Stimulated activated memory B cell treated with anti-CD40 and anti-IgM and Interleukin-4, amounts not matched to agents 10 μg/mL and 1 μg/mL and 100 μg/mL, for 72 hours (primary cell): ENCODE results near the gene RBP3.
A peak's percentile ranks its signal among the peaks of the same experiment; 100 is the strongest.

ENCODE experiments used
- ATAC-seq: fragments of 150-1000 bp; cut with Tn5 transposase; 2 replicates; pipeline ENCODE4 v1.10.0; 2021
- H3K27ac Mint-ChIP-seq: one replicate; pipeline ENCODE4 v1.8.0; 2022; ENCODE audit warnings: mild to moderate bottlenecking, mixed read lengths
- H3K27me3 Mint-ChIP-seq: one replicate; pipeline ENCODE4 v1.8.0; 2022; ENCODE audit warnings: mixed read lengths
- H3K36me3 Mint-ChIP-seq: one replicate; pipeline ENCODE4 v1.8.0; 2022; ENCODE audit warnings: mixed read lengths
- H3K4me1 Mint-ChIP-seq: one replicate; pipeline ENCODE4 v1.8.0; 2022; ENCODE audit warnings: mixed read lengths
- H3K4me3 Mint-ChIP-seq: one replicate; pipeline ENCODE4 v1.8.0; 2022; ENCODE audit warnings: mild to moderate bottlenecking, moderate library complexity, mixed read lengths
- H3K9me3 Mint-ChIP-seq: one replicate; pipeline ENCODE4 v1.8.0; 2022; ENCODE audit warnings: mixed read lengths

RBP3 gene

DNA sequence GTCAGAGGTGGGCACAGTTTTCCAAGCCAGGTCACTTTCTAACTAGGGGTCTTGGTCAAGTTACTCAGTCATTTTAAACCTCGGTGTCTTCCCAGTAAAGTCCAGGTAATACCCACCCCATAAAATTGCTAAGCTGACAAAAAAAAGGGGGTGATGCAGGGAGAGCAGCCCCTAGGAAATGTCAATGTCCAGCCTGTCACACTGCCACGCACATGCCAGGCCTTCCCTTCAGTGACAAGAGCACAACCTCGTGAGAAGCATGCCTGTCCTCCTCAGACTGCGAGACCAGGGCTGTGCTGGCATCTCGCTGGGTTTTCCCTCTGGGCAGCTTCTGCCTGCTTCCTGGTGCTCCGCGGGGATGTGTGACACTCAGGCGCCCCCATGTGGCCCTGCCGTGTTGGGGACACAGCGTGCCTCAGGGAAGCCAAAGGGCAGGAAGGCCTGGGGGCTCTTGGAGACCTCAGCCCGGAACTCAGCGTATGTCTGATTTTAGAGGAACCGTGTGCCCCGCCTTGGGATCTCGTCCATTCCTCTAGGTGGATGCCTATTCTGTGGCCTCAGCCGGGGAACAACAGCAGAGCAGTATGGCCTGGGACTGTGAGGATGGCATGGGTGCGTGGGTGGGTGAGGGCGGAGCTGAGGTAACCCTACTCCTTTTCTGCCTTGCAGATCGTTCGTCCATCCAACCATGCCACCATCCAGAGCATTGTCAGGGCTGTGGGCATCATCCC, 36.1 kb upstream of the RBP3 start:
- Mint-ChIP-seq H3K27ac (no peak overlapping the region), H3K4me1 (peaks cover 6% of the 10 kb centered on the region), H3K4me3 (no peak overlapping the region), H3K27me3 (peaks cover 9% of the 10 kb centered on the region), H3K36me3 (no peaks in the 10 kb centered on the region), H3K9me3 (no peaks in the 10 kb centered on the region)
- ATAC-seq, result peak; percentile 86

DNA sequence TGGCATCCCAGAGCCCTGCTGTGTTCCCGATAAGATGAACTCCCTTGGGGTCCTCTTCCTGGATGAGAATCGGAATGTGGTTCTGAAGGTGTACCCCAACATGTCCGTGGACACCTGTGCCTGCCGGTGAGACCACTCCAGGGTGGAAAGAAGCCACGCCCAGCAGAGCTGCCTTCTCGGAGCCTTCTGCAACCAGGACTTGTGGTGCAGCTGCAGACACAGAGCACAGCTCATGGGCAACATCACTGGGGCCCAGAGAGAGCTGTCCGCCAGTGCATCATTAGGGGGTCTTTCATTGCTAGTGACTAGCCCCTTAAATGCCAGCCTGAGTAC, 35.5 kb upstream of the RBP3 start:
- H3K27ac Mint-ChIP-seq, result no peak overlapping the region
- H3K27me3 Mint-ChIP-seq, result peaks cover 14% of the 10 kb centered on the region
- no peaks in the 10 kb centered on the region for H3K36me3 Mint-ChIP-seq
- peaks cover 6% of the 10 kb centered on the region for H3K4me1 Mint-ChIP-seq
- H3K9me3 Mint-ChIP-seq, result no peaks in the 10 kb centered on the region
- H3K4me3 Mint-ChIP-seq, result no peak overlapping the region
- ATAC-seq, result no peak

DNA sequence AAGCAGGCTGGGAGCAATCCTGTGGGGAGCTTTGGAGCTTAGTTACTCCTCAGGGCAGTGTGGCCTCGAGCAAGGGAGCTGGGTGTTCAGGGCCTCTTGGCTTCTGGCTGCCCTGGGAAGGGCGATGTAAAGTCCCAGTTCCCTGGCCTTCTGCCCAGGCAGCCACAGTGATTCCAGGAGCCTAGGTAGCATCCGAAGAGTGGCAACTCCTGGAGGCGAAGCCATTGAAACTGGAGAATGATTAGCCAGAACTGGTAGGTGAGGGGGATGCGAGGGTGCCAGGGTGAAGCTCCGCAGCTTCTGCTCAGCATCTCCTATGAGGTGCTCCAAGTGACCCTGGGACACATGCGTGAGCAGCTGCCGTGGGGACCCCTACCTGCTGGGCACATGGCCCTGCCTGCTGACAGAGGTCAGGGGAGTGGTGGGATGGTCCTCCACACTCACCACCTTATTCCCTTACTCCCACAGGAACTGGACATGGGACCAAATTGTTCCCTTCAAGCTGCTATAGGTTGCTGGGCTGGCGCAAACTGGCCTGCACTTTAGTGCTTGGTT, 33.7 kb upstream of the RBP3 start:
- Mint-ChIP-seq H3K27me3 (peaks cover 17% of the 10 kb centered on the region), H3K36me3 (no peaks in the 10 kb centered on the region), H3K9me3 (no peaks in the 10 kb centered on the region), H3K27ac (no peak overlapping the region), H3K4me3 (no peak overlapping the region), H3K4me1 (peaks cover 6% of the 10 kb centered on the region)
- ATAC-seq, result no peak

DNA sequence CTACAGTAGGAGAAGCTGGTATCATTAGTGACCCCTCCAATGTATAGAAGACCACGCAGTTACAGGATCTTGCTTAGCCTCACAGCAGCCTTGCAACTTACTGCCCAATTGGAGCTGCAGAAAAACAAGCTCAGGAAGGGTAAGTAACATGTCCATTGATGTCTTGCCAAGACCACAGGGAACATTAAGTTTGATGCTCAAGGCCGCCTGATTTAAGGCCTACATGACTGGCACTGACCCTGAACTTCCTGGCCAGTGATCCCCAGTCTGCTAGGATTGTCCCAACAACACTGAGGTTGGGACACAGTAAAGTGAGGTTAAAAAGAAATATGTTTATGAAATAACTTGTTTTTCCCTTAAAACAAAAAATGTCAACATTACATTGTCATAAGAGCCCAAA, 32.7 kb upstream of the RBP3 start:
- Mint-ChIP-seq H3K27ac (no peak overlapping the region), H3K4me3 (no peak overlapping the region), H3K9me3 (no peaks in the 10 kb centered on the region), H3K27me3 (peaks cover 17% of the 10 kb centered on the region), H3K4me1 (peaks cover 6% of the 10 kb centered on the region), H3K36me3 (no peaks in the 10 kb centered on the region)
- no peak for ATAC-seq

DNA sequence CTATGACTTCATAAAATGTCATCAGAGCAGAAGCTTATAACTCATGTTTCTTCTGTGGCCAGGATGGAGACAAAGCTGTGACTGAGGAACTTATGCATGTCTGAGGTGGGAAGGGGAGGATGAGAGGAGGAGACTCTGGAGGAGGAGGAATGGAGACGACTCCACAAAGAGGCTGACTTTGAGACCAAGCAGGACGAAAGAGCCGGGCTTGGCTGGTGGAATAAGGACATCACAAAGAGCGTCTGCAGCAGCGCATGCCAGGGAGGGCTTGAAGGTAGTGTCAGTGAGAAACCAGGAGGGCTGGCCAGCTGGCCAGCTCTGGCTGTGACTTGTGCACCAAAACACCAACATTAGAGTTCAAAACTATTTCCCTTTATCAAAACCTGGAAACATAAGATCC, 32.0 kb upstream of the RBP3 start:
- H3K4me1 Mint-ChIP-seq, result peaks cover 6% of the 10 kb centered on the region

DNA sequence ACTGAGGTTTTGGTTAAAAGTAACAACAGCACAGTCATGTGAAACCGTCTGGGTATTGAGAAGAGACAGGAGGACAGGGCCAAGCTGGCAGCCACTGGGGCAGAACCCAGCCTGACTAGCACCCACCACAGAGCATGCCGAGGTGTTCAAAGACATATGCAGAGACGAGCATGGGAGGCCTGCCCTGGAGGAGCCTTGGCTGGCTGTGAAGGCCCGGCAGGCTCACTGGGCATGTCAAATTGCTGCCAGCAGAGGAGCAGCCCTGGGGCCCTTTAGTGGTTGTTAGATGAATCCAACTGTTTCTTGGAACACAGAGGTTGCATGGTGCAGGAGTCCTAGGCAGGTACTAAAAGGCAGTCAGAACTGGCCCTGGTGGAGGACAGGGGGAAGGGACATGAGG, 30.9 kb upstream of the RBP3 start:
- no peak overlapping the region for H3K4me3 Mint-ChIP-seq
- H3K36me3 Mint-ChIP-seq, result no peaks in the 10 kb centered on the region
- H3K27me3 Mint-ChIP-seq, result peaks cover 32% of the 10 kb centered on the region
- ATAC-seq, result no peak
- no peak overlapping the region for H3K27ac Mint-ChIP-seq
- H3K9me3 Mint-ChIP-seq, result no peaks in the 10 kb centered on the region
- H3K4me1 Mint-ChIP-seq, result peaks cover under 1% of the 10 kb centered on the region

More for the DNA sequence above, 32.0 kb upstream of the RBP3 start:
- no peaks in the 10 kb centered on the region for H3K9me3 Mint-ChIP-seq
- no peak overlapping the region for H3K4me3 Mint-ChIP-seq
- H3K27ac Mint-ChIP-seq, result no peak overlapping the region
- H3K27me3 Mint-ChIP-seq, result peaks cover 24% of the 10 kb centered on the region
- no peak for ATAC-seq
- no peaks in the 10 kb centered on the region for H3K36me3 Mint-ChIP-seq

DNA sequence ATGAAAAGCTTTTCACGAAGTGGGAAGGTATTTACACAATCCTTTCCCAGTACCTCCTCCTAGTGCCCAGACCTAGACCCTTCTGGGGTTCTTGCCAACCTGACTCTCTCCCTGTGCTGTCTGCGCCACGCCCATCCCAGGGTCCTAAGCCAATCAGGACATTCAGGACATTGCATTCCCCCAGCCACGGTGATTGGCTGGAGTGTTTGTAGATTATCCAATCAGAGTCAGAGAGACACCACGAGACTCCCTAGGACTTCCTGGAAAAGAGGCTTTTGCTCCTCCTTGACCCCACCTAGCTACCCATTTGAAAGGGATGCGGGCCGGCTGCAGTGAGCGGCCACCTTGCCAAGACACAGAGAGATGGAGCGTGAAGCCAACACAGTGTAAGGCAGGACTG, 29.5 kb upstream of the RBP3 start:
- Mint-ChIP-seq H3K4me3 (no peak overlapping the region), H3K9me3 (no peaks in the 10 kb centered on the region), H3K27me3 (peaks cover 46% of the 10 kb centered on the region), H3K36me3 (no peaks in the 10 kb centered on the region), H3K4me1 (no peaks in the 10 kb centered on the region), H3K27ac (no peak overlapping the region)
- ATAC-seq, result no peak

DNA sequence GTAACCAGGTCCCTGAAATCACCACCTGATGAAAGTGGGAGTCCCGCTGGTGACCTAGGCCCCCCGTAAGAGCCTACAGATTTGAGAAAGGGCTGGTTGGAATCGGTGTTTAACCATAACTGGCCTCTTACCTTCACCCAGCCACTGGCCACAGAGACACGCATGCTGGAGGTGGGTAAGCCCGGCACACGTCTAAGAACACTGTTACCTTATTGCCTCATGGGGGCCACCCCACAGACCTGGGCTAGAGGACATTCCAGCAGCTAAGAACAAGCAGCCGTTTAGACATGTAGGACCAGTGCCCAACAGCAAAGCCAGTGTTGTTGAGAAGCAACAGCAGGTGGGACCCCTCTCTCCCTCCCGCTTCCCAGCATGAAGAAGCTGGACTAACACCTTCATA, 28.4 kb upstream of the RBP3 start:
- peaks cover 48% of the 10 kb centered on the region for H3K27me3 Mint-ChIP-seq
- no peaks in the 10 kb centered on the region for H3K9me3 Mint-ChIP-seq
- H3K36me3 Mint-ChIP-seq, result no peaks in the 10 kb centered on the region
- H3K27ac Mint-ChIP-seq, result no peak overlapping the region
- H3K4me3 Mint-ChIP-seq, result no peak overlapping the region
- H3K4me1 Mint-ChIP-seq, result no peaks in the 10 kb centered on the region
- ATAC-seq, result no peak

DNA sequence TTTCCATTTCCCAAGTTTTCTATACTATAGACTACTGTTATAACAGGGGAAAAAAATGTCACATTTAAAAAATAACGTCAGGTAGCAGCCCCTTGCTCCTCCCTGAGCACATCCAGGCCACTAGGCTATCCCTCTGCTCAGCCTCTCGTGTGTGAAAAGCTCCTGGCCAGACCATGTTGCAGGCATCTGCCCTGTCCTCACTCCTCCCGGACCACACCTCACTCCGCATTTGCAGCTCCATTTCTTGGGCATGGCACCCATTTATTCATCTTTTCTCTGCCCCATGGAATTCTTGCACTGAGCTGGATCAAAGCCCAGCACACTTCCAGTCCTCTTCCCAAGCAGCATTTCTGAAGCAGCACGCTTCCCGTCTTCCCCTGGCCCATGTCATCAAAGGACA, 27.4 kb upstream of the RBP3 start:
- ATAC-seq, result no peak
- H3K4me1 Mint-ChIP-seq, result no peaks in the 10 kb centered on the region
- H3K36me3 Mint-ChIP-seq, result no peaks in the 10 kb centered on the region
- H3K27ac Mint-ChIP-seq, result no peak overlapping the region
- H3K4me3 Mint-ChIP-seq, result no peak overlapping the region
- H3K9me3 Mint-ChIP-seq, result no peaks in the 10 kb centered on the region
- H3K27me3 Mint-ChIP-seq, result peaks cover 58% of the 10 kb centered on the region

DNA sequence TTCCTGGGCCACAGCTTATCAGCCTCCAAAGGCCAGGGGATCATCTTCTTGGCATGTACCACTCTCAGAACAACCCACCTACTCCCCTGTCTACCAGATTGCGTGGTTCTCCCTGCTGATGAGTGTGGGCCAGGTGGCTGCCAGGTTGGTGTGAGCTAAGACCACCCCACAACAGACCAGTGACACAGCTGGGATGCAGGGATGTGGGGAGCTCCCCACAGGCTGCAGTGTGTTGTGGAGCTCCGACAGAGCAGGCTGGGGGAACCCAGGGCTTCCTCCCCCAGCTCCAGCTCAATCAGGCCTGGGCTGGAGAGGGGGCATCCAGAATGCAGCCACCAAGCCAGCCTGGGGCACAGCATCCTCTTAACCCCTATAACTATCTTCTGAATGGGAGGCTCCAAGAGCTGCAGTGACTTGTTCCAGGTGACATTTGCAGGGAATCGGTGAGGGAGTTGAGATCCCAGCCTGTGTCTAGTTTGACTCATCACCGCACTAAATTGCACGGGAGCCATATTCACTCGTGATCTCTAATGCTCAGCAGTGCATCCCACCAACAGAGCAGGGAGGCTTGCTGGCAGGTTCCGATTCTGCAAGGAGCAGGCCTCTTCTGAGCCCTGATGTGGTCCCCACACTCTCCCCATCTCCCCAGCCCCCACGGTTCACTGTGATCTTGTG, 26.5 kb upstream of the RBP3 start:
- H3K4me3 Mint-ChIP-seq, result no peak overlapping the region
- H3K4me1 Mint-ChIP-seq, result no peaks in the 10 kb centered on the region
- peaks cover 58% of the 10 kb centered on the region for H3K27me3 Mint-ChIP-seq
- no peak for ATAC-seq
- H3K9me3 Mint-ChIP-seq, result no peaks in the 10 kb centered on the region
- H3K27ac Mint-ChIP-seq, result no peak overlapping the region
- no peaks in the 10 kb centered on the region for H3K36me3 Mint-ChIP-seq

DNA sequence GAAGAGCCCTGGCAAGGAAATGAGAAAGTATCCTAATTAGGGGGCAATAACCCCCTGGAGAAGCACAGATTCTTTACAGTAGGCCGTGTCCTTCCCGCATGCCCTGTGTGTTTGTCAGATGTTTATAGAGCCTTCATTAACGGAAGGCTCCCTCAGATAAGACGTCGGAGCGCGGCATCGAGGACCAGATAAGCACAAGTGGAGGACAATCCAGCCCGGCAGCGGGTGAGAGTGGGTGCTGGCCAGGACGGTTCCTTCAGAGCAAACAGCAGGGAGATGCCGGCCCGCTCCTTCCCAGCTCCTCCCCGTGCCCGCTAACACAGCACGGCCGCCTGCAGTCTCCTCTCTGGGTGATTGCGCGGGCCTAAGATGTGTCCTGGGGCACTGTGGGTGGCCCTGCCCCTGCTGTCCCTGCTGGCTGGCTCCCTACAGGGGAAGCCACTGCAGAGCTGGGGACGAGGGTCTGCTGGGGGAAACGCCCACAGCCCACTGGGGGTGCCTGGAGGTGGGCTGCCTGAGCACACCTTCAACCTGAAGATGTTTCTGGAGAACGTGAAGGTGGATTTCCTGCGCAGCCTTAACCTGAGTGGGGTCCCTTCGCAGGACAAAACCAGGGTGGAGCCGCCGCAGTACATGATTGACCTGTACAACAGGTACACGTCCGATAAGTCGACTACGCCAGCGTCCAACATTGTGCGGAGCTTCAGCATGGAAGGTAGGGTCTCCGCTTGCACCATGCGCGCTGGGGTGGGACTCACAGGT, 25.7 kb upstream of the RBP3 start, which contains the start of gene GDF2:
TSS of gene GDF2 (plus strand) at position 155 of the 762 bp plus-strand sequence. CDS start at position 370, 215 bp downstream.
- H3K9me3 Mint-ChIP-seq, result peaks cover under 1% of the 10 kb centered on the region
- H3K36me3 Mint-ChIP-seq, result no peaks in the 10 kb centered on the region
- H3K4me3 Mint-ChIP-seq, result no peak within 1 kb of the TSS
- H3K4me1 Mint-ChIP-seq, result no peaks in the 10 kb centered on the region
- ATAC-seq, result no peak
- H3K27ac Mint-ChIP-seq, result no peak within 1 kb of the TSS
- peaks cover 54% of the 10 kb centered on the region for H3K27me3 Mint-ChIP-seq

DNA sequence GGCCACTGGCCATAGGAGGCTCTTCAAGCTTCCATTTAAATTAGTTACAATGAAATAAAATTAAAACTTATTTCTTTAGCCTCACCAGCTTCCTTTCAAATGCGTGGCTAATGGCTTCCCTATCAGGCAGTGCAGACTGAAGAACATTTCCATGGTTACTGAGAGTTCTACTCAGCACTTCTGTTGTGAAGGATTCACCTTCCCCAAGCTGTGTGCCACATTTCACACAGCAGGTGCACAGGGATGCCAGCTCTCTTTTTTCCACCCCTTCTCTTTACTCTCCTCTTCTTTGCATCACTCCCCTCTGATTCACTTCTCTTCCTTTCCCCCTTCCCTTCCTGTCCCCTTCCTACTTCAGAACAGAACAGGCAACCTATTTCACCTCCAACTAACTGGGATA, 25.1 kb upstream of the RBP3 start:
- Mint-ChIP-seq H3K36me3 (no peaks in the 10 kb centered on the region), H3K9me3 (peaks cover 7% of the 10 kb centered on the region), H3K27ac (no peak overlapping the region), H3K4me1 (no peaks in the 10 kb centered on the region), H3K27me3 (peaks cover 50% of the 10 kb centered on the region), H3K4me3 (no peak overlapping the region)
- ATAC-seq, result no peak

DNA sequence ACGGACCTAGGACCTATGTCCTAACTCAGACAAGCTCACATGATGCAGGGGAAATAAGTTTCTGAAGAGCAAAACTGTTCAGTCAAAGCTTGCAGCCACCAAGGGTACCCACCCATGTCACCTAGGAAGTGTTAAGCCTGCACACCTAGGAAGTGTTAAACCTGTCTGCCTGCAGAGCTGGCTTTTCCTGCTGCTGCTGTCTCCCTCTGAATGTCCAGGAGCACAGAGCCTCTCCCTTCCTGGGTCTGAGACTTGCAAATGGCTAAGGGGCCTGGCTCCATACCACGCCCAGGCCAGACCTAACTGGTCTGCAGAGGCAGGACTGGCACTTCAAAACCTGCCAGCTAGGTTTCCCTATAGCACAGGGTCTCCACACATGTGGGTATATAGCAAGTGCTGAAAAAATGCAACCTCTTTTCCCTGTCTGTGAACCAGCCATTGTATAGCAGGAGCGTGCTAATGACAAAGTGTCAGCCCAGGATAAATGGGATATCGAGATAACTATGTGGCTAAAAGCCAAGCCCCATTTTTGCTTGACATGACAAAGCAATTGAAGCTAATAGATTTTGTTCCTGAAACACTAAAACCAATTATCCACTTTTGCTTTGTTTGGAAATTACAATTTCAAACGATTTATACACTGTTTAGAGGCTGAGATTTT, 24.4 kb upstream of the RBP3 start:
- H3K27ac Mint-ChIP-seq, result no peak overlapping the region
- ATAC-seq, result no peak
- peaks cover 44% of the 10 kb centered on the region for H3K27me3 Mint-ChIP-seq
- no peak overlapping the region for H3K4me3 Mint-ChIP-seq
- H3K36me3 Mint-ChIP-seq, result no peaks in the 10 kb centered on the region
- H3K9me3 Mint-ChIP-seq, result peaks cover 13% of the 10 kb centered on the region
- no peaks in the 10 kb centered on the region for H3K4me1 Mint-ChIP-seq

DNA sequence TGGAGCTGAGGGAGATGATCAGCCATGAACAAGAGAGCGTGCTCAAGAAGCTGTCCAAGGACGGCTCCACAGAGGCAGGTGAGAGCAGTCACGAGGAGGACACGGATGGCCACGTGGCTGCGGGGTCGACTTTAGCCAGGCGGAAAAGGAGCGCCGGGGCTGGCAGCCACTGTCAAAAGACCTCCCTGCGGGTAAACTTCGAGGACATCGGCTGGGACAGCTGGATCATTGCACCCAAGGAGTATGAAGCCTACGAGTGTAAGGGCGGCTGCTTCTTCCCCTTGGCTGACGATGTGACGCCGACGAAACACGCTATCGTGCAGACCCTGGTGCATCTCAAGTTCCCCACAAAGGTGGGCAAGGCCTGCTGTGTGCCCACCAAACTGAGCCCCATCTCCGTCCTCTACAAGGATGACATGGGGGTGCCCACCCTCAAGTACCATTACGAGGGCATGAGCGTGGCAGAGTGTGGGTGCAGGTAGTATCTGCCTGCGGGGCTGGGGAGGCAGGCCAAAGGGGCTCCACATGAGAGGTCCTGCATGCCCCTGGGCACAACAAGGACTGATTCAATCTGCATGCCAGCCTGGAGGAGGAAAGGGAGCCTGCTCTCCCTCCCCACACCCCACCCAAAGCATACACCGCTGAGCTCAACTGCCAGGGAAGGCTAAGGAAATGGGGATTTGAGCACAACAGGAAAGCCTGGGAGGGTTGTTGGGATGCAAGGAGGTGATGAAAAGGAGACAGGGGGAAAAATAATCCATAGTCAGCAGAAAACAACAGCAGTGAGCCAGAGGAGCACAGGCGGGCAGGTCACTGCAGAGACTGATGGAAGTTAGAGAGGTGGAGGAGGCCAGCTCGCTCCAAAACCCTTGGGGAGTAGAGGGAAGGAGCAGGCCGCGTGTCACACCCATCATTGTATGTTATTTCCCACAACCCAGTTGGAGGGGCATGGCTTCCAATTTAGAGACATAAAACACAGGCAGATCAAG, 22.6 kb upstream of the RBP3 start:
- Mint-ChIP-seq H3K27me3 (peaks cover 40% of the 10 kb centered on the region), H3K36me3 (no peaks in the 10 kb centered on the region), H3K9me3 (peaks cover 15% of the 10 kb centered on the region), H3K4me1 (no peaks in the 10 kb centered on the region), H3K27ac (no peak overlapping the region), H3K4me3 (no peak overlapping the region)
- no peak for ATAC-seq
